Osteoblast (primary cell): Measurements from ENCODE around the gene NOVA1. TPM values are rescaled to one million over a fixed set of nuclear protein-coding genes. Genes with fewer than 3 reads are reported as not detected.
"Not testable (repeated sequence)": the region's sequence is repeated elsewhere in the genome, so short reads cannot be mapped to it uniquely, and the experiment has no call there.

Source experiments
- DNase-seq: peaks from one replicate; pipeline ENCODE4 v3.0.0; 2011; ENCODE audit warnings: low spot score, mixed read lengths; ENCODE audit not compliant: insufficient read length; ENCODE audit errors: missing footprints
- H2AFZ ChIP-seq: 2 replicates; pipeline ENCODE4 v1.6.0; 2011; ENCODE audit warnings: mild to moderate bottlenecking, low read length
- H3K27ac ChIP-seq: 2 replicates; pipeline ENCODE4 v1.5.1; 2011; ENCODE audit warnings: mild to moderate bottlenecking, low read depth, low read length, moderate library complexity
- H3K27me3 ChIP-seq: 2 replicates; pipeline ENCODE4 v1.6.0; 2012; ENCODE audit warnings: mild to moderate bottlenecking, control low read depth, inconsistent platforms, low read length, moderate library complexity; ENCODE audit not compliant: insufficient read depth
- H3K36me3 ChIP-seq: 2 replicates; pipeline ENCODE4 v1.5.1; 2011; ENCODE audit warnings: mild to moderate bottlenecking, low read length, control low read depth, moderate library complexity; ENCODE audit not compliant: insufficient read depth
- H3K4me1 ChIP-seq: 2 replicates; pipeline ENCODE4 v1.5.1; 2011; ENCODE audit warnings: mild to moderate bottlenecking, low read length, control low read depth, moderate library complexity; ENCODE audit not compliant: insufficient read depth
- H3K4me2 ChIP-seq: 2 replicates; pipeline ENCODE4 v1.6.0; 2011; ENCODE audit warnings: mild to moderate bottlenecking, low read length; ENCODE audit not compliant: insufficient read depth
- H3K4me3 ChIP-seq: fragments of 200-600 bp; sonication (generic); 3 replicates; pipeline ENCODE4 v1.5.1; 2012; ENCODE audit warnings: mild to moderate bottlenecking, low read length, inconsistent platforms; ENCODE audit not compliant: insufficient read depth
- H3K79me2 ChIP-seq: 2 replicates; pipeline ENCODE4 v1.6.0; 2012; ENCODE audit warnings: mild to moderate bottlenecking, low read length, control low read depth, inconsistent platforms; ENCODE audit not compliant: insufficient read depth
- H3K9me3 ChIP-seq: 2 replicates; pipeline ENCODE4 v1.5.1; 2011; ENCODE audit warnings: low read depth, low read length, control low read depth
- H4K20me1 ChIP-seq: 2 replicates; pipeline ENCODE4 v1.6.0; 2012; ENCODE audit warnings: mild to moderate bottlenecking, low read length, control low read depth; ENCODE audit not compliant: insufficient read depth
- CTCF ChIP-seq: IDR thresholded peaks from 2 replicates; pipeline ENCODE4 v1.5.1; 2011; ENCODE audit warnings: mild to moderate bottlenecking, low read depth, low read length, moderate library complexity; ENCODE audit errors: extremely low read depth
- total RNA-seq: library from RNA; depleted of rRNA; stranded (reverse); fragments of >200 nt; gene quantifications from 2 replicates; pipeline ENCODE4 v1.2.3, GENCODE V29; 2012

Gene NOVA1
- total RNA-seq = 0.36 TPM in 1 of 2 replicates, not detected in the other

GRCh38 chr14:26597589-26598080 lies at the start of gene NOVA1:
TSS of gene NOVA1 (minus strand) at chr14:26598033. CDS start at chr14:26597436, 597 bp downstream.
- Histone ChIP-seq H3K27ac (no peak within 1 kb of the TSS), H3K9me3 (no peaks in the 10 kb centered on the region)

DNA sequence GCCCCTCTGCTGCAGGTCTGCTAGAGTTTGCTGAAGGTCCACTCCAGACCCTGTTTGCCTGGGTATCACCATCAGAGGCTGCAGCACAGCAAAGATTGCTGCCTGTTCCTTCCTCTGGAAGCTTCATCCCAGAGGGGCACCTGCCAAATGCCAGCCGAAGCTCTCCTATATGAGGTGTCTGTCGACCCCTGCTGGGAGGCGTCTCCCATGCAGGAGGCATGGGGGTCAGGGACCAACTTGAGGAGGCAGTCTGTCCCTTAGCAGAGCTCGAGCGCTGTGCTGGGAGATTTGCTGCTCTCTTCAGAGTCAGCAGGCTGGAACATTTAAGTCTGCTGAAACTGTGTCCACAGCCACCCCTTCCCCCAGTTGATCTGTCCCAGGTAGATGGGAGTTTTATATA lies 47.2 kb upstream of the NOVA1 start:
- H3K36me3 ChIP-seq, H3K79me2 ChIP-seq, H3K9me3 ChIP-seq, H3K4me1 ChIP-seq, H4K20me1 ChIP-seq, H2AFZ ChIP-seq, H3K27me3 ChIP-seq, H3K4me2 ChIP-seq, H3K4me3 ChIP-seq, DNase-seq, H3K27ac ChIP-seq: not testable (repeated sequence)

More at GRCh38 chr14:26597589-26598080, at the start of gene NOVA1:
- DNase-seq = no peak
- Histone ChIP-seq H3K4me3 (peak within 1 kb of the TSS; percentile 53), H3K36me3 (no peaks in the 10 kb centered on the region), H3K4me2 (peak within 1 kb of the TSS; percentile 63), H3K79me2 (no peaks in the 10 kb centered on the region), H2AFZ (peak within 1 kb of the TSS; percentile 56), H3K4me1 (no peaks in the 10 kb centered on the region), H4K20me1 (no peaks in the 10 kb centered on the region), H3K27me3 (peaks cover 10% of the 10 kb centered on the region)
- no peak for TF ChIP-seq CTCF

DNA sequence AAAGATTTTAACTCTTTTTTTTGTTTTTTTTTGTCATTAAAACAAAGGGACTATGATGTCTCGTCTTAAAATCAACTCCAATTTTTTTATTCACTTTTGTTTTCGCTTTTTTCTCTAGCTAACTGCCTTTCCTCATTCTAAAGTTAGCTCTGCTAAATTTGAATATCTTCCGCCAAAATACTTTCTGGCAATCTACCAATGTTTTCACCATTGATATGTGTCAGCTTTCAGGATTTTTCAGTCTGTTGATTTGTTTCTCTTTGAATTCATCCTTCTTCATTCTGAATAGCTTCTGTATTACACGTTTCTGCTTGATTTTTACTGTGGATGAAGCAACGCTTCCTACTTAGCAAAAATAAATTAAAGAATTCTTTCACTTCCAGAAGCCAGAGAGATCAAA lies 38.7 kb upstream of the NOVA1 start:
- DNase-seq = no peak
- Histone ChIP-seq H3K4me1 (no peaks in the 10 kb centered on the region), H3K27ac (no peak overlapping the region), H3K4me3 (no peak overlapping the region), H2AFZ (no peak overlapping the region), H3K79me2 (no peaks in the 10 kb centered on the region), H3K27me3 (no peaks in the 10 kb centered on the region), H3K36me3 (no peaks in the 10 kb centered on the region), H3K4me2 (no peak overlapping the region), H3K9me3 (no peaks in the 10 kb centered on the region), H4K20me1 (no peaks in the 10 kb centered on the region)
- no peak for TF ChIP-seq CTCF

DNA sequence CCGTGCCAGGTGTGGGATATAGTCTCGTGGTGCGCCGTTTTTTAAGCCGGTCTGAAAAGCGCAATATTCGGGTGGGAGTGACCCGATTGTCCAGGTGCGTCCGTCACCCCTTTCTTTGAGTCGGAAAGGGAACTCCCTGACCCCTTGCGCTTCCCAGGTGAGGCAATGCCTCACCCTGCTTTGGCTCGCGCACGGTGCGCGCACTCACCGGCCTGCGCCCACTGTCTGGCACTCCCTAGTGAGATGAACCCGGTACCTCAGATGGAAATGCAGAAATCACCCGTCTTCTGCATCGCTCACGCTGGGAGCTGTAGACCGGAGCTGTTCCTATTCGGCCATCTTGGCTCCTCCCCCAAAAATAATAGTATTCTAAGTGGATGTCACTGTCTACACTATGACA lies 37.1 kb upstream of the NOVA1 start:
- not testable (repeated sequence) for H3K4me3 ChIP-seq, H3K79me2 ChIP-seq, H2AFZ ChIP-seq, H3K9me3 ChIP-seq, H3K36me3 ChIP-seq, H4K20me1 ChIP-seq, H3K27me3 ChIP-seq, H3K4me1 ChIP-seq, H3K4me2 ChIP-seq, DNase-seq, H3K27ac ChIP-seq

- Histone ChIP-seq H3K36me3 (no peaks in the 10 kb centered on the region), H3K4me1 (no peaks in the 10 kb centered on the region), H2AFZ (no peak overlapping the region), H3K27ac (no peak overlapping the region), H3K4me2 (no peak overlapping the region), H3K9me3 (peaks cover 7% of the 10 kb centered on the region), H3K79me2 (no peaks in the 10 kb centered on the region), H4K20me1 (no peaks in the 10 kb centered on the region), H3K27me3 (no peaks in the 10 kb centered on the region), H3K4me3 (no peak overlapping the region)
- no peak for TF ChIP-seq CTCF
- no peak for DNase-seq
Observed at GRCh38 chr14:26626256-26626655, 28.4 kb upstream of the NOVA1 start.
